OCI-LY3 (cell line): ENCODE data around the gene GSTA3.

Experiments used
- H2AFZ ChIP-seq: fragments of 200-600, 300-600 bp; shearing (Covaris generic); 2 replicates; pipeline ENCODE4 v1.6.0; 2014; ENCODE audit warnings: antibody characterized with exemption, low read depth, low read length
- H3K27ac ChIP-seq: fragments of 200-600, 300-600 bp; sonication (generic); 2 replicates; pipeline ENCODE4 v1.5.1; 2014; ENCODE audit warnings: mild to moderate bottlenecking, low read length, moderate library complexity, mixed read lengths
- H3K27me3 ChIP-seq: fragments of 200-600, 300-600 bp; sonication (generic); 2 replicates; pipeline ENCODE4 v1.6.1; 2014; ENCODE audit warnings: low read depth, low read length, mixed read lengths
- H3K36me3 ChIP-seq: fragments of 200-600, 300-600 bp; sonication (generic); replicated peaks from 2 replicates; pipeline ENCODE3; 2014; ENCODE audit warnings: low read depth, low read length, mixed read lengths
- H3K4me1 ChIP-seq: fragments of 300-600, 200-600 bp; sonication (generic); 2 replicates; pipeline ENCODE4 v1.6.1; 2014; ENCODE audit warnings: low read length, mixed read lengths
- H3K4me2 ChIP-seq: fragments of 200-600, 300-600 bp; sonication (generic); 2 replicates; pipeline ENCODE4 v1.6.1; 2014; ENCODE audit warnings: low read length, mixed read lengths
- H3K4me3 ChIP-seq: fragments of 300-600, 200-600 bp; sonication (generic); 2 replicates; pipeline ENCODE4 v1.5.1; 2014; ENCODE audit warnings: antibody characterized with exemption, mild to moderate bottlenecking, low read length, moderate library complexity
- H3K79me2 ChIP-seq: fragments of 300-600, 200-600 bp; shearing (Covaris generic); 2 replicates; pipeline ENCODE4 v1.6.1; 2014; ENCODE audit warnings: mild to moderate bottlenecking, low read length, mixed read lengths
- H3K9ac ChIP-seq: fragments of 300-600, 200-600 bp; shearing (Covaris generic); 2 replicates; pipeline ENCODE4 v1.6.0; 2014; ENCODE audit warnings: mild to moderate bottlenecking, low read length, moderate library complexity
- H3K9me3 ChIP-seq: fragments of 200-600, 300-600 bp; shearing (Covaris generic); 2 replicates; pipeline ENCODE4 v1.6.1; 2014; ENCODE audit warnings: low read length, mixed read lengths; ENCODE audit not compliant: insufficient read depth
- H4K20me1 ChIP-seq: fragments of 200-600, 300-600 bp; sonication (generic); 2 replicates; pipeline ENCODE4 v1.6.1; 2016; ENCODE audit warnings: low read length, mixed read lengths; ENCODE audit not compliant: insufficient read depth
- CTCF ChIP-seq: fragments of 200-600, 300-600 bp; sonication (generic); IDR thresholded peaks from 2 replicates; pipeline ENCODE4 v1.5.1; 2014; ENCODE audit warnings: antibody characterized with exemption, low read length, low read depth
- EZH2phosphoT487 ChIP-seq: fragments of 200-600 bp; shearing (Covaris generic); IDR thresholded peaks from 2 replicates; pipeline ENCODE4 v1.6.1; 2018; ENCODE audit warnings: antibody characterized with exemption, mixed run types, low read depth

The GSTA3 gene

GRCh38 chr6:52881996-52882841, 27.3 kb downstream of the GSTA3 start:
- no peak for TF ChIP-seq EZH2phosphoT487
- peak; percentile 92 for TF ChIP-seq CTCF
- Histone ChIP-seq H3K4me2 (peak overlapping the region; percentile 70), H3K27me3 (no peaks in the 10 kb centered on the region), H3K4me1 (no peaks in the 10 kb centered on the region), H3K9ac (peak overlapping the region; percentile 73), H4K20me1 (no peaks in the 10 kb centered on the region), H2AFZ (peak overlapping the region; percentile 93), H3K27ac (no peak overlapping the region), H3K9me3 (no peaks in the 10 kb centered on the region), H3K36me3 (no peaks in the 10 kb centered on the region), H3K4me3 (peak overlapping the region; percentile 83), H3K79me2 (no peaks in the 10 kb centered on the region)

- TF ChIP-seq EZH2phosphoT487 (no peak), CTCF (no peak)
These were observed 27.9 kb downstream of the GSTA3 start for GRCh38 chr6:52881662-52881995.

GRCh38 chr6:52877786-52878185, 31.7 kb downstream of the GSTA3 start:
- H3K79me2 ChIP-seq = no peaks in the 10 kb centered on the region
- H4K20me1 ChIP-seq = no peaks in the 10 kb centered on the region
- no peak overlapping the region for H2AFZ ChIP-seq
- H3K4me3 ChIP-seq = no peak overlapping the region
- no peaks in the 10 kb centered on the region for H3K27me3 ChIP-seq
- no peak overlapping the region for H3K9ac ChIP-seq
- no peaks in the 10 kb centered on the region for H3K9me3 ChIP-seq
- no peak overlapping the region for H3K4me2 ChIP-seq
- H3K27ac ChIP-seq = no peak overlapping the region
- TF ChIP-seq EZH2phosphoT487 (no peak), CTCF (no peak)
- no peaks in the 10 kb centered on the region for H3K4me1 ChIP-seq
- H3K36me3 ChIP-seq = no peaks in the 10 kb centered on the region

More at GRCh38 chr6:52881662-52881995, 27.9 kb downstream of the GSTA3 start:
- no peaks in the 10 kb centered on the region for H3K4me1 ChIP-seq
- no peaks in the 10 kb centered on the region for H3K36me3 ChIP-seq
- peak overlapping the region; percentile 70 for H3K4me2 ChIP-seq
- H3K79me2 ChIP-seq = no peaks in the 10 kb centered on the region
- no peak overlapping the region for H3K27ac ChIP-seq
- H3K27me3 ChIP-seq = no peaks in the 10 kb centered on the region
- H3K9ac ChIP-seq = no peak overlapping the region
- H3K4me3 ChIP-seq = peak overlapping the region; percentile 83
- no peaks in the 10 kb centered on the region for H3K9me3 ChIP-seq
- no peaks in the 10 kb centered on the region for H4K20me1 ChIP-seq
- peak overlapping the region; percentile 93 for H2AFZ ChIP-seq

- TF ChIP-seq CTCF = no peak
- TF ChIP-seq EZH2phosphoT487 = no peak
- no peak overlapping the region for H3K9ac ChIP-seq
- H3K4me2 ChIP-seq = no peak overlapping the region
These were observed 32.3 kb downstream of the GSTA3 start for GRCh38 chr6:52877168-52877567.

More at GRCh38 chr6:52877168-52877567, 32.3 kb downstream of the GSTA3 start:
- no peak overlapping the region for H3K27ac ChIP-seq
- H3K4me3 ChIP-seq = no peak overlapping the region
- H3K36me3 ChIP-seq = no peaks in the 10 kb centered on the region
- no peaks in the 10 kb centered on the region for H3K27me3 ChIP-seq
- no peaks in the 10 kb centered on the region for H3K79me2 ChIP-seq
- H3K4me1 ChIP-seq = no peaks in the 10 kb centered on the region
- H3K9me3 ChIP-seq = no peaks in the 10 kb centered on the region
- H2AFZ ChIP-seq = no peak overlapping the region
- no peaks in the 10 kb centered on the region for H4K20me1 ChIP-seq
